ENCODE results near the gene RABIF.

GRCh38 chr1:202890392-202890791 lies 1.4 kb upstream of the RABIF start:
- TF ChIP-seq CTCF (IDR thresholded peaks at IDR 0.05) = no peak
- TF ChIP-seq POLR2AphosphoS5 (IDR thresholded peaks at IDR 0.05; ENCODE audit: insufficient read depth in 1 of 2, low read depth in 1 of 2) = no peak

Data from vagina (tissue), 2 donors.